Astrocyte (in vitro differentiated cells and primary cell): ENCODE measurements around the gene DYRK1A.

Source experiments
- CTCF ChIP-seq: IDR thresholded peaks from 2 replicates; pipeline ENCODE4 v1.5.1; 2011; ENCODE audit warnings: low read depth, mild to moderate bottlenecking, inconsistent platforms, low read length, moderate library complexity; ENCODE audit not compliant: insufficient read depth
- EZH2 ChIP-seq: IDR thresholded peaks from 2 replicates; pipeline ENCODE4 v1.6.1; 2012; ENCODE audit warnings: mild to moderate bottlenecking, low read length, inconsistent platforms; ENCODE audit not compliant: insufficient read depth

GRCh38 chr21:37484535-37485474 is 118.2 kb downstream of the DYRK1A start:
- no peak for TF ChIP-seq CTCF
- TF ChIP-seq EZH2 = no peak
